Measurements from ENCODE around the gene ZFP36. TPM values are rescaled to one million over a fixed set of nuclear protein-coding genes. Genes with fewer than 3 reads are reported as not detected.

Gene ZFP36
- total RNA-seq, 1 experiment from 2014 or later: 36.3 TPM

- intact Hi-C loops (cut with micrococcal nuclease; ENCODE audit: unreplicated experiment): no loop called here
- peaks cover 20% of the 10 kb centered on the region for H3K4me1 ChIP-seq (replicated peaks; ENCODE audit: insufficient read depth)
- no peaks in the 10 kb centered on the region for H3K9me2 ChIP-seq (ENCODE audit: insufficient read depth)
- no peaks in the 10 kb centered on the region for H3K9me3 ChIP-seq (ENCODE audit: insufficient read depth, low read depth)
- H3K27ac ChIP-seq: peak overlapping the region; percentile 65
- H3K27me3 ChIP-seq (ENCODE audit: insufficient read depth, low read depth): no peaks in the 10 kb centered on the region
- no peaks in the 10 kb centered on the region for H3K79me2 ChIP-seq (ENCODE audit: low read depth)
- no TSS peak for BruUV-seq (replicated peaks)
- H3K4me2 ChIP-seq: peak overlapping the region; percentile 35
- TF ChIP-seq, protein P1, sequence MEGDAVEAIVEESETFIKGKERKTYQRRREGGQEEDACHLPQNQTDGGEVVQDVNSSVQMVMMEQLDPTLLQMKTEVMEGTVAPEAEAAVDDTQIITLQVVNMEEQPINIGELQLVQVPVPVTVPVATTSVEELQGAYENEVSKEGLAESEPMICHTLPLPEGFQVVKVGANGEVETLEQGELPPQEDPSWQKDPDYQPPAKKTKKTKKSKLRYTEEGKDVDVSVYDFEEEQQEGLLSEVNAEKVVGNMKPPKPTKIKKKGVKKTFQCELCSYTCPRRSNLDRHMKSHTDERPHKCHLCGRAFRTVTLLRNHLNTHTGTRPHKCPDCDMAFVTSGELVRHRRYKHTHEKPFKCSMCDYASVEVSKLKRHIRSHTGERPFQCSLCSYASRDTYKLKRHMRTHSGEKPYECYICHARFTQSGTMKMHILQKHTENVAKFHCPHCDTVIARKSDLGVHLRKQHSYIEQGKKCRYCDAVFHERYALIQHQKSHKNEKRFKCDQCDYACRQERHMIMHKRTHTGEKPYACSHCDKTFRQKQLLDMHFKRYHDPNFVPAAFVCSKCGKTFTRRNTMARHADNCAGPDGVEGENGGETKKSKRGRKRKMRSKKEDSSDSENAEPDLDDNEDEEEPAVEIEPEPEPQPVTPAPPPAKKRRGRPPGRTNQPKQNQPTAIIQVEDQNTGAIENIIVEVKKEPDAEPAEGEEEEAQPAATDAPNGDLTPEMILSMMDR (conservative IDR thresholded peaks at IDR 0.05): no peak
- TF ChIP-seq EZH2 (IDR thresholded peaks at IDR 0.05; ENCODE audit: low read depth): no peak
- CTCF ChIA-PET: interaction anchor here (0.6 to 0.9 kb wide), 2 partner anchors 9 to 10 kb away, joined by 3 to 4 read pairs; no protein-coding TSS in a partner anchor
- DNase-seq: peak; percentile 45 to 47
- H3K36me3 ChIP-seq (ENCODE audit: low read depth): peaks cover 15% of the 10 kb centered on the region; the same call in 1 of the 2 replicates
- H3K4me3 ChIP-seq: no peak overlapping the region
- POLR2A ChIA-PET (ENCODE audit: unreplicated experiment): interaction anchor here (1.3 kb wide), 1 partner anchor 41 kb away, joined by 14 read pairs; no protein-coding TSS in a partner anchor
- no peak overlapping the region for H2AFZ ChIP-seq
- peaks cover 26% of the 10 kb centered on the region for H3F3A ChIP-seq (ENCODE audit: insufficient read depth, low read depth)
- H4K20me1 ChIP-seq (ENCODE audit: insufficient read depth): no peaks in the 10 kb centered on the region; the same call in 1 of the 2 replicates
These were observed 43.7 kb upstream of the ZFP36 start for GRCh38 chr19:39362682-39363657.

DNA sequence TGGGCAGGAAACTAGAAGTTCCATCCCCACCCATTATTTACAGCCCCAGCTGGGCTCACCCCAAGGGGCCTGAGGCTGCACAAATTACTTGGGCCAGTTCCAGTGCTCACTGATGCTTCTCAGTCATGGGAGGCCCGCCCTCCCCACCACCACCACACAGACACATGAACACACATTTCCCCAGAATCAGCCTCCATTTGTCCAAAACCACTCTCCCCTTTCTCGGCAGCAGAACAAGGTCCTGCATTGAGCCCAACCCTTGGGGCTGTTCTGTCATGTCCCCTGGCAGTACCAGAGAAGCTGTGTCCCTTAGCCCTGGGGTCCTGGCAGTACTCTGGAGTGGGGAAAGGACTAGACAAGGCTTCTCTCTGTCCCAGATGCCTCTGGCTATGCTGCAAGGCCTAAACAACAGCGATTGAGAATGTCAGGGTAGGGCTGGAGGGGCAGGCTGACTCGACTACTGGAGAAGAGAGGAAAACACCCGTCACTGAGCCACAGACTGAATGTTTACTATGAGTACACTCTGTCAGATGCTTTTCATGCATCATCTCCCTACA lies 42.7 kb upstream of the ZFP36 start:
- Histone ChIP-seq H3K36me3 (ENCODE audit: low read depth) (peaks cover 15% of the 10 kb centered on the region; the same call in 1 of the 2 replicates), H3K4me1 (replicated peaks; ENCODE audit: insufficient read depth) (peaks cover 20% of the 10 kb centered on the region), H2AFZ (no peak overlapping the region), H3K9me2 (ENCODE audit: insufficient read depth) (no peaks in the 10 kb centered on the region), H4K20me1 (ENCODE audit: insufficient read depth) (no peaks in the 10 kb centered on the region), H3K27ac (0 out of 2 replicates have a peak overlapping the region, but pooled peaks have one; percentile 65), H3K27me3 (ENCODE audit: insufficient read depth, low read depth) (no peaks in the 10 kb centered on the region), H3F3A (ENCODE audit: insufficient read depth, low read depth) (peaks cover 26% of the 10 kb centered on the region), H3K4me3 (no peak overlapping the region), H3K9me3 (ENCODE audit: insufficient read depth, low read depth) (no peaks in the 10 kb centered on the region), H3K4me2 (no peak overlapping the region), H3K79me2 (ENCODE audit: low read depth) (no peaks in the 10 kb centered on the region)
- ChIA-PET CTCF (interaction anchor here (0.6 kb wide), 1 partner anchor 69 kb away, joined by 3 read pairs; no protein-coding TSS in a partner anchor), POLR2A (ENCODE audit: unreplicated experiment) (no interaction called here)
- no peak for TF ChIP-seq EZH2 (IDR thresholded peaks at IDR 0.05; ENCODE audit: low read depth)
- TF ChIP-seq, protein P1 (conservative IDR thresholded peaks at IDR 0.05): no peak
- no peak for DNase-seq
- no TSS peak for BruUV-seq (replicated peaks)
- intact Hi-C loops (cut with micrococcal nuclease; ENCODE audit: unreplicated experiment): no loop called here

DNA sequence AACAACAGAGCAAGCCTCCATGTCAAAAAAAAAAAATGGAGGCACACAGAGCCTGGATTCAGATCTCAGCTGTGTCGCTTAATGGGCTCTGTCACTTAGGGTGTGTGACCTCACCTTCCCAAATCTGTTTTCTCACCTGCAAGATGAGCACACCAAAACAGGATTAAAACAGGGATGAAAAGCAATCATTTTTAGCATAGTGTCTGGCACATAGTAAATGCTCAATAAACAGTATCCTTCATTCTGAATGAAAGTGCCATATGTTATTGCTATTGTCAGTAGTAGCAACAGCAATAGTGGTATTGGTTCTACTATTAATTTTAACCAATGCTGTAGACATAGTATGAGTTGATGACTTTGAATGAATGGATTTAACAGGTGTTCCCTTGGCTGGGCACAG lies 41.1 kb upstream of the ZFP36 start:
- Histone ChIP-seq H3K9me2 (ENCODE audit: insufficient read depth) (no peaks in the 10 kb centered on the region), H3K9me3 (ENCODE audit: insufficient read depth, low read depth) (no peaks in the 10 kb centered on the region), H4K20me1 (ENCODE audit: insufficient read depth) (peaks cover 3% of the 10 kb centered on the region; the same call in 1 of the 2 replicates), H3K4me2 (no peak overlapping the region), H3K79me2 (ENCODE audit: low read depth) (no peaks in the 10 kb centered on the region), H3K36me3 (ENCODE audit: low read depth) (peaks cover 16% of the 10 kb centered on the region), H3F3A (ENCODE audit: insufficient read depth, low read depth) (peaks cover 28% of the 10 kb centered on the region), H2AFZ (no peak overlapping the region), H3K27me3 (ENCODE audit: insufficient read depth, low read depth) (no peaks in the 10 kb centered on the region), H3K4me3 (no peak overlapping the region), H3K4me1 (replicated peaks; ENCODE audit: insufficient read depth) (peaks cover 20% of the 10 kb centered on the region), H3K27ac (no peak overlapping the region)
- ChIA-PET CTCF (no interaction called here), POLR2A (ENCODE audit: unreplicated experiment) (no interaction called here)
- TF ChIP-seq, protein P1 (conservative IDR thresholded peaks at IDR 0.05): no peak
- TF ChIP-seq EZH2 (IDR thresholded peaks at IDR 0.05; ENCODE audit: low read depth): no peak
- no TSS peak for BruUV-seq (replicated peaks)
- intact Hi-C loops (cut with micrococcal nuclease; ENCODE audit: unreplicated experiment): no loop called here
- no peak for DNase-seq
